C4-2B (cell line): ENCODE results near the gene GTF2F1.

Source experiments
- ZFX ChIP-seq: fragments of 450-650 bp; IDR thresholded peaks from 2 replicates; pipeline ENCODE4 v1.6.1; 2017
- TF ChIP-seq, protein P1 (sequence below): fragments of 450-650 bp; conservative IDR thresholded peaks from 2 replicates; pipeline ENCODE4 v1.5.1; 2017; ENCODE audit warnings: mild to moderate bottlenecking

- TF ChIP-seq, protein P1, sequence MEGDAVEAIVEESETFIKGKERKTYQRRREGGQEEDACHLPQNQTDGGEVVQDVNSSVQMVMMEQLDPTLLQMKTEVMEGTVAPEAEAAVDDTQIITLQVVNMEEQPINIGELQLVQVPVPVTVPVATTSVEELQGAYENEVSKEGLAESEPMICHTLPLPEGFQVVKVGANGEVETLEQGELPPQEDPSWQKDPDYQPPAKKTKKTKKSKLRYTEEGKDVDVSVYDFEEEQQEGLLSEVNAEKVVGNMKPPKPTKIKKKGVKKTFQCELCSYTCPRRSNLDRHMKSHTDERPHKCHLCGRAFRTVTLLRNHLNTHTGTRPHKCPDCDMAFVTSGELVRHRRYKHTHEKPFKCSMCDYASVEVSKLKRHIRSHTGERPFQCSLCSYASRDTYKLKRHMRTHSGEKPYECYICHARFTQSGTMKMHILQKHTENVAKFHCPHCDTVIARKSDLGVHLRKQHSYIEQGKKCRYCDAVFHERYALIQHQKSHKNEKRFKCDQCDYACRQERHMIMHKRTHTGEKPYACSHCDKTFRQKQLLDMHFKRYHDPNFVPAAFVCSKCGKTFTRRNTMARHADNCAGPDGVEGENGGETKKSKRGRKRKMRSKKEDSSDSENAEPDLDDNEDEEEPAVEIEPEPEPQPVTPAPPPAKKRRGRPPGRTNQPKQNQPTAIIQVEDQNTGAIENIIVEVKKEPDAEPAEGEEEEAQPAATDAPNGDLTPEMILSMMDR, result no peak
- peak; percentile 36; the same call in 1 of the 2 replicates for TF ChIP-seq ZFX
Observed at GRCh38 chr19:6372594-6373095, 20.3 kb downstream of the GTF2F1 start, which contains the start of gene ALKBH7.
